NCI-H1417 treated with DMSO at 0.1 percent for 48 hours (cell line): ENCODE data around the gene HAUS3.
"Not testable (repeated sequence)": the region's sequence is repeated elsewhere in the genome, so short reads cannot be mapped to it uniquely, and the experiment has no call there.

Experiments used
- DNase-seq: peaks from one replicate; lab custom pipeline; 2025; lab: John Stamatoyannopoulos, UW

The HAUS3 gene

GRCh38 chr4:2251795-2252529 is 10.0 kb upstream of the HAUS3 start:
- DNase-seq = no peak

- DNase-seq = no peak
Measured at GRCh38 chr4:2251073-2251794, 9.3 kb upstream of the HAUS3 start.

- DNase-seq = no peak
Measured at GRCh38 chr4:2250357-2251072, 8.6 kb upstream of the HAUS3 start.

- no peak for DNase-seq
Measured at GRCh38 chr4:2249526-2250356, 7.8 kb upstream of the HAUS3 start.

- no peak for DNase-seq
Measured at GRCh38 chr4:2248821-2249261, 6.9 kb upstream of the HAUS3 start.

GRCh38 chr4:2248044-2248780 is 6.3 kb upstream of the HAUS3 start:
- no peak for DNase-seq

- no peak for DNase-seq
Measured at GRCh38 chr4:2247128-2248043, 5.5 kb upstream of the HAUS3 start.

- no peak for DNase-seq
Measured at GRCh38 chr4:2246384-2247127, 4.6 kb upstream of the HAUS3 start.

GRCh38 chr4:2245787-2246275 is 3.9 kb upstream of the HAUS3 start:
- DNase-seq = no peak

GRCh38 chr4:2245057-2245786 is 3.3 kb upstream of the HAUS3 start:
- DNase-seq = no peak

GRCh38 chr4:2243681-2244380 is 1.9 kb upstream of the HAUS3 start:
- DNase-seq = no peak

- DNase-seq = no peak
Measured at GRCh38 chr4:2241003-2241402, 918 bp downstream of the HAUS3 start.

GRCh38 chr4:2236944-2237666 is 4.8 kb downstream of the HAUS3 start:
- no peak for DNase-seq

- no peak for DNase-seq
Measured at GRCh38 chr4:2231082-2231481, 10.8 kb downstream of the HAUS3 start.

- no peak for DNase-seq
Measured at GRCh38 chr4:2226261-2226660, 15.7 kb downstream of the HAUS3 start.

- DNase-seq = no peak
Measured at GRCh38 chr4:2222838-2223237, 19.1 kb downstream of the HAUS3 start.

- DNase-seq = not testable (repeated sequence)
Measured at GRCh38 chr4:2221378-2221777, 20.5 kb downstream of the HAUS3 start.
